Stimulated activated CD4-positive, alpha-beta T cell treated with anti-CD3 and anti-CD28 coated beads, Interleukin-2, amount 100 ng/mL, for 24 hours (primary cell): ENCODE measurements around the gene ANGPTL8.

Experiments
- DNase-seq, 2 donors: peaks; one replicate each; pipeline ENCODE4 v3.0.0-alpha.2; 2020

Gene ANGPTL8

DNA sequence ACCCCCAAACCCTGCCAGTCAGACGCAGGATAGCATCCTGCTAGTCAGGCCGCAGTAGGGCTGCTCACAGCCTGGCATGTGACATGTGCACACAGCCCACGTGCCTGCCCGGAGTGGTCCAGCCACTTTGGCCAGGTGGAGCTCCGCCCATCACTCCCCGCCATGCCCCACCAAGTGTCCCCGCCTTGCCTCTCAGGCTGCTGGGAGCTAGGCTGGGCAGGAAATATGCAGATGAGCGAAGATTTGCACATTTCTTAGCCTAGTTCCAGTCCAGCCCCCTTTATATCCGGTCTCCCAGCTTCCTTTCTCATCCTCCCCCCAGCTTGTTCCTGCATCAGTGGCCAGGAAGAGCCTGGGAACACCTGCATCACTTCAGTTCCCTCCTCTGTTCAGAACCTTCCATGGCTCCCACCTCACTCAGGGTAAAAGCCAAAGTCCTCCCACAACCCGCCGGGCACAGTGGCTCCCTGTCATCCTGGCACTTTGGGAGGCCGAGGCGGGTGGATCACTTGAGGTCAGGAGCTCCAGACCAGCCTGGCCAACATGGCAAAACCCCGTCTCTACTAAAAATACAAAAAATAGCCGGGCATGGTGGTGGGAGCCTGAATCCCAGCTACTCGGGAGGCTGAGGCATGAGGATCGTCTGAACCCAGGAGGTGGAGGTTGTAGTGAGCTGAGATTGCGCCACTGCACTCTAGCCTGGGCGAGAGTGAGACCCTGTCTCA lies 25.2 kb downstream of the ANGPTL8 start:
- DNase-seq: no peak

GRCh38 chr19:11265177-11265784 lies 25.9 kb downstream of the ANGPTL8 start:
- DNase-seq: no peak

DNA sequence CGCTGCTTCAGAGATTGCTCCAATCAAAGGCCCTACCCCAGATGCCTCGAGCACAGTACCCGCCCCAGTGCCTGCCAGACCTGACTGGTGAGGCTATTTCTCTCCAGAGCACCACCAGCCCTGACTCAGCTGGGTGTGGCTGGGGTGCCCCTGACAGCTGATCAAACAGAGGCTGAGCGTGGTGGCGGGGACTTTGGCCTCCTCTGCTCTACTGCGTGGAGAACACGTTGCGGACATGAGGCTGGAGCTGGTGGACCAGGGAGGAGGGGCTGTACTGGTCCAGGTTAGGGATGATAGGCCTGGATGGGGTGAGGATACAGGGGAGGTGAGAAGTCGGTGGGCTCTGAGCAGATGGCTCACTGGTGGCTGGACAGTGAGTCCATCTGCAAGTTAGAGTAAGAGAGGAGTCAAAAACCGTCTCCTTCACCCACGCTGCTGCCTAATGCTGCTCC lies 26.4 kb downstream of the ANGPTL8 start:
- DNase-seq: no peak

GRCh38 chr19:11267316-11268085 lies 28.1 kb downstream of the ANGPTL8 start:
- no peak for DNase-seq

DNA sequence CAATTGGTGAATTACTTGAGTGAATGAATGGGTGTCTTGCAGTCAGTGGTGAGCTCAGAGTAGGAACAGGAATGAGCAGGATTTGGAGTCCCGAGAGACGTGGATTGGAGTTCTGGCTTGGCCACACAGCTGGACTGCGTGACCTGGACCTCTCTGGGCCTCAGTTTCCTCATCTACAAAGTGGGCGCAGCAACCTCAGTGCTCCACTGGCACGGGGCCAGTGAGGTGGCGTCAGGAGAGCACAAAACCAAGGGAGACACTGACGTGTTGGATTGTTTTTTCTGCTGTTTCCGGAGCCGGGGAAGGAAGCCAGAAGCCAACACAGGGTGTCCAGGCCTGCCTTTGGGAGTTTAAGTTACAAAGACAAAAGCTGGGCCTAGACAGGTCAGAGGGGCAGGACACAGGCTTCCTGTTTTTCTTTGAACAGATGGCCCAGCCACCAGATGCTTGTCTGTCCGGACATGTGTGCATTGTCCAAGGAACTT lies 29.4 kb downstream of the ANGPTL8 start:
- DNase-seq: no peak

- no peak for DNase-seq
Measured at GRCh38 chr19:11269408-11269807, 30.0 kb downstream of the ANGPTL8 start.

GRCh38 chr19:11273296-11273695 lies 33.9 kb downstream of the ANGPTL8 start:
- no peak for DNase-seq

- DNase-seq: no peak
Measured at GRCh38 chr19:11273989-11274388, 34.6 kb downstream of the ANGPTL8 start.

- DNase-seq: no peak
Measured at GRCh38 chr19:11274533-11275086, 35.2 kb downstream of the ANGPTL8 start.

- no peak for DNase-seq
Measured at GRCh38 chr19:11278670-11279069, 39.3 kb downstream of the ANGPTL8 start.

DNA sequence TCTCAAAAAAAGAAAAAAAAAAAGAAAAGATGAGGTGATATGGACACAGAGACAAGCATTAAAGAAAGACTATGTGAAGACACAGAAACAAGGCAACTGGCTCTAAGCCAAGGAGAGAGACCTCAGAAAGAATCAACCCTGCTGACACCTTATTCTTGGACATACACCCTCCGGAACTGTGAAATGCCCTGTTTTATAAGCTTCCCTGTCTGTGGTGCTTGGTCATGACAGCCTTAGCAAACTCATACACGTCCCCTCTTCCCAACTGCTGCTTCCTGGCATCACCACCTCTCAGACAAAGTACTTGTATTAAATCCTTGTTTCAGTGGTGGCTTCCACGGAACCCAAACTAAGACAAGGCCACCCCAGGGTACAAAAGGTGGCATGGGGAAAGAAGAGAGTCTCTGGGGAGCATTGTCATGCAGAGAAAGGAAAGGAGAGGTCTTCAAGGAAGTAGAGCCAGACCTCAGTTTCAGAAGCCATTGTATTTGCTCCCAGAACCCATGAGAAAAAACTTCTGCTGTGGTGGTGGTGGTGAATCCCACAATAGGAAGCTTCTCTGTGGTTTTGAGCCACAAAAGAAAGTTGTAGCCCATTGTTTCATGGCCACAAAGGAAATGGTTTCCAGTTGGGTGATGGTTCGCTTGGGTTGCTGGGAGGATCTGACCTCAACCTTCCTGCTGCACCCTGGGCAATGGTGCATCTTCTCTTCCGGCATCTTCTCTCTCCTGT lies 40.3 kb downstream of the ANGPTL8 start:
- DNase-seq: peak in 1 of 2 donors; percentile 19

DNA sequence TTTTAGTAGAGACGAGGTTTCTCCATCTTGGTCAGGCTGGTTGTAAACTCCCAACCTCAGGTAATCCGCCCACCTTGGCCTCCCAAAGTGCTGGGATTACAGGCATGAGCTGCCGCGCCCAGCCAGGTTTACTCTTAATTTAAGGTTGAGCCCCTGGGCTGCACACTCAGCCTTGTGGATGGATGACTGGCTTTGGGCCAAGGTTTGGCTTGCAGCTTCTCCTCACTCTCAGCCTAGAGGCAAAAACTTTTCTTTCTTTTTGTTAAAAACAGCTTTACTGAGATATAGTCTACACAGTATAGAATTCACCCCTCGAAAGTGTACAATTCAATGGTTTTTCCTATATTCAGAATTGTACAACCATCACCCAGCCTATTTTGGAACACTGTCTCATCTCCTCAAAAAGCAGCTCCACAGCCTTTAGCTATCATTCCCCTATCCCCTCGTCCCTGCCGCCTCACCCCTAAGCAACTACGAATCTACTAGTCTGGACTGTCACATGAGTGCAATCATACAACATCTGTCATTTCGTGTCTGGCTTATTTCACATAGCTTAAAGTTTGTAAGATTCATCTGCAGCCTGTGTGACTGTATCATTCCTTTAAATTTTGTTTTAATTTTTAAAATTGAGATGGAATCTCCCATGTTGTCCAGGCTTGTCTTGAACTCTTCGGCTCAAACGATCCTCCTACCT lies 42.1 kb downstream of the ANGPTL8 start:
- no peak for DNase-seq

GRCh38 chr19:11284515-11284914 lies 45.1 kb downstream of the ANGPTL8 start:
- DNase-seq: no peak

GRCh38 chr19:11286312-11286974 lies 47.0 kb downstream of the ANGPTL8 start:
- no peak for DNase-seq

DNA sequence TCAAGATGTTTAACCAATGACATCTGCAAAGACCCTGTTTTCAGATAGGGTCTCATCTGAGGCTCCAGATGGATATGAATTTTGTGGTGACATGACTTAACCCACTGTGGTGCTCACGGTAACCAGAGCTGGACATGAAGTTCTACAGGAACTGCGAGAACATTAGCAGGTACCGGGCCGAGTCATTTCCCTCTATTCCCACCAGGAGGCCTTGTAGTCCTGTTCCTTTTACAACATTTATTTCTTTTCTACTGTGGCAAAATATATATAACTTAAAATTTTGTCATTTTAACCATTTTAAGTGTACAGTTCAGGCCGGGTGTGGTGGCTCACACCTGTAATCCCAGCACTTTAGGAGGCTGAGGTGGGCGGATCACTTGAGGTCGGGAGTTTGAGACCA lies 48.9 kb downstream of the ANGPTL8 start:
- DNase-seq: no peak

- DNase-seq: no peak
Measured at GRCh38 chr19:11290256-11290655, 50.8 kb downstream of the ANGPTL8 start.

DNA sequence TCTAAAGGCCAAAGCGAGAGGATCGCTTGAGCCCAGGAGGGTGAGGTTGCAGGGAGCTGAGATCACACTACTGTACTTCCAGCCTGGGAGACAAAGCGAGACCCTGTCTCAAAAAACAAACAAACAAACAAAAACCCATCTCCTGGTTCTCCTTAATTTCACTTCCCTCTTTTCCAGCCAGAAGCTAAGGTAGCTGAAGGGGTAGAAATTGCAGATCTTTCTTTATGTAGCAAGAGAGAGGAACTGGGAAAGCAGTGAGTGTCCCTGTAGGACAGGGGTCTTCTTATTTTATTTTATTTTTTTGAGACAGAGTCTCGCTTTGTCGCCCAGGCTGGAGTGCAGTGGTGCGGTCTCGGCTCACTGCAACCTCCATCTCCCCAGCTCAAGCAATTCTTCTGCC lies 52.0 kb downstream of the ANGPTL8 start:
- DNase-seq: no peak
